BLaER1 (cell line): Measurements from ENCODE around the gene FTO.
"Not testable (repeated sequence)": the region's sequence is repeated elsewhere in the genome, so short reads cannot be mapped to it uniquely, and the experiment has no call there.

Source experiments
- H3K27ac ChIP-seq: shearing (Covaris generic); formaldehyde crosslinking; 2 replicates; pipeline ENCODE4 v1.8.1; 2022
- H3K27me3 ChIP-seq: shearing (Covaris generic); formaldehyde crosslinking; 2 replicates; pipeline ENCODE4 v1.8.1; 2022
- H3K36me3 ChIP-seq: shearing (Covaris generic); formaldehyde crosslinking; 2 replicates; pipeline ENCODE4 v1.8.1; 2022
- H3K4me1 ChIP-seq: shearing (Covaris generic); formaldehyde crosslinking; 2 replicates; pipeline ENCODE4 v1.8.1; 2022
- H3K4me2 ChIP-seq: shearing (Covaris generic); formaldehyde crosslinking; 2 replicates; pipeline ENCODE4 v1.8.1; 2022
- H3K4me3 ChIP-seq: shearing (Covaris generic); formaldehyde crosslinking; 2 replicates; pipeline ENCODE4 v1.8.1; 2022
- H3K9ac ChIP-seq: shearing (Covaris generic); formaldehyde crosslinking; 2 replicates; pipeline ENCODE4 v1.8.1; 2022
- H3K9me3 ChIP-seq: shearing (Covaris generic); formaldehyde crosslinking; 2 replicates; pipeline ENCODE4 v1.8.1; 2022
- H4K20me1 ChIP-seq: shearing (Covaris generic); formaldehyde crosslinking; 2 replicates; pipeline ENCODE4 v1.8.1; 2022
- Cebpa-rat ChIP-seq: shearing (Covaris generic); IDR thresholded peaks from 2 replicates; pipeline ENCODE4 v1.8.1; 2022

FTO gene

DNA sequence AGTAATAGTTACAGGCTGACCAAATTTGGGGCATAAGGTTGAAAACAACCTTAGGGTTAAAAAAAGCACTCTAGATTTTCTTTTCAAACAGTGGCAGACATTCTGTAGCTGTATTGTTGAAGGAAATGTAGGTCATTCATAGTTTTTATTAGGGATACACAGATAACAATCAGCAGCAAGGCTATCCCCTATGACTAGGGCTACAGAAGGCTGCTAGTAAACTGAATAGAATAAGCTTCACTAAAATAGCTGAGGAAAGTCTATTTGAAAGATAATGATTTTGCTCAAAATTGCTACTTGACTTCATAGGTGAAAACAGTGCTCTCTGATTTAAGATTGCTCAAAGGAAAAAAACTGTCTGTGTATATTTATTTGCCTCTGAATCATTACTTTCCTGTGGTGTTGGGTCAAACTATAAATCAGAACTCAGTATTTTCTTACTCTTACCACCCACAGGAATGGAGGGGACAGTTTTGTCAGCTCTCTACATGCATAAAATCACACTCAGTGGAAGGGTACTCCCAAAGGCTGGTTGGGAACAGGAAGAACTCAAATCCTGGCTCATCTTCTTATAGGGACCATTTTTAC lies 25.1 kb upstream of the FTO start:
- Histone ChIP-seq H3K27ac (no peak overlapping the region), H3K4me3 (no peak overlapping the region), H3K27me3 (no peaks in the 10 kb centered on the region), H3K36me3 (peaks cover 4% of the 10 kb centered on the region), H3K4me2 (no peak overlapping the region), H3K9me3 (no peaks in the 10 kb centered on the region), H3K9ac (no peak overlapping the region), H4K20me1 (no peaks in the 10 kb centered on the region), H3K4me1 (peaks cover 4% of the 10 kb centered on the region; the same call in 1 of the 2 replicates)
- no peak for TF ChIP-seq Cebpa-rat

DNA sequence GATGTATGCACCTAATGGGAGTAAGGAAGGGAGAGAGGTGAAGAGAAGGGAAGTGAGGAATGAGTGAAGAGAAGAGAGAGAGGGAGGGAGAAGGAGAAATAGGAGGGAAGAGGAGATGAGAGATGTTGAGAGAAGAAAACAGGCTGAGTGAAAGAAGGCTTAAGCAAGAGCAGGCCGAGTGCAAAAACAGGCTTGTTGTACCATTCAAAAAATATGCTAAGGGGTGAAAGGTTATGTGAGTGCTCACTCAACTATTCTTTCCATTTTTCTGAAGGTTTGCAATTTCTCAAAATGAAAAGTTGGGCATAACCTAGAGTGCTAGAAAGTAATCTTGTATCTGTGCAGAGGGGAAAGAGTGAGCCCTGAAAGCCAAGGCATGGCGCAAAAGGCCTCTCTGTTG lies 23.2 kb upstream of the FTO start:
- Histone ChIP-seq H3K9me3 (peaks cover 5% of the 10 kb centered on the region), H4K20me1 (no peaks in the 10 kb centered on the region), H3K4me3 (no peak overlapping the region), H3K27me3 (no peaks in the 10 kb centered on the region), H3K27ac (no peak overlapping the region), H3K4me1 (peaks cover 4% of the 10 kb centered on the region; the same call in 1 of the 2 replicates), H3K4me2 (no peak overlapping the region), H3K36me3 (peaks cover 16% of the 10 kb centered on the region), H3K9ac (no peak overlapping the region)
- TF ChIP-seq Cebpa-rat = no peak

DNA sequence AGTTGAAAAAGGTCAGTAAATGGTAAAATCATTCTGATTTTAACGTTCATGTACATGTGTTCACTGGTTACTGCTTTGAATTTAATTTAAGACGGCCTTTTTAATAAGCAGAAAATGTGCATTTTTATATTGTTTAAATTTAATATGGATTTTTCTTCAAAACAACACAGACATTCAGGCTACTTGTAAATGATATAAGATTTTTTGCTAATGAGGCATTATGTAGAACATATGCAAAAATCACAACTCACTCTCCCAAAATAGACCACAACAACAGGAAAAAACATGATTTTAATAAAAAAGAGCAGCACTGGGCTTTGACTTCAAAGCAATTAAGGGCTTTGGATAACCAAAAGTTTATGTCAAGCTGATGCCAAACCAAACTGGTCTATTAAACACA lies 22.6 kb upstream of the FTO start:
- peaks cover 5% of the 10 kb centered on the region for H3K9me3 ChIP-seq
- H3K36me3 ChIP-seq = peaks cover 16% of the 10 kb centered on the region
- no peak overlapping the region for H3K4me2 ChIP-seq
- H3K4me1 ChIP-seq = peaks cover 4% of the 10 kb centered on the region; the same call in 1 of the 2 replicates
- no peak overlapping the region for H3K9ac ChIP-seq
- H3K4me3 ChIP-seq = no peak overlapping the region
- no peak overlapping the region for H3K27ac ChIP-seq
- TF ChIP-seq Cebpa-rat = no peak
- no peaks in the 10 kb centered on the region for H3K27me3 ChIP-seq
- no peaks in the 10 kb centered on the region for H4K20me1 ChIP-seq

DNA sequence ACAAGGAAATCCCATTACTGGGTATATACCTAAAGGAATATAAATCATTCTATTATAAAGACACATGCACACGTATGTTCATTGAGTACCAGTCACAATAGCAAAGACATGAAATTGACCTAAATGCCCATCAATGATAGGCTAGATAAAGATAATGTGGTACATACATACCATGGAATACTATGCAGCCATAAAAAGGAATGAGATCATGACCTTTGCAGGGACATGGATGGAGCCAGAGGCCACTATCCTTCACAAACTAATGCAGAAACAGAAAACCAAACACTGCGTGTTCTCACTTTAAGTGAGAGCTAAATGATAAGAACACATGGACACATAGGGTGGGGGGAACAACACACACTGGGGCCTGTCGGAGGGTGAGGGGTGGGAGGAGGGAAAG lies 18.6 kb upstream of the FTO start:
- not testable (repeated sequence) for H3K9me3 ChIP-seq, H3K27ac ChIP-seq, H3K4me2 ChIP-seq, H3K9ac ChIP-seq, H3K27me3 ChIP-seq, H4K20me1 ChIP-seq, H3K4me3 ChIP-seq, H3K4me1 ChIP-seq
- H3K36me3 ChIP-seq = peaks cover 24% of the 10 kb centered on the region

DNA sequence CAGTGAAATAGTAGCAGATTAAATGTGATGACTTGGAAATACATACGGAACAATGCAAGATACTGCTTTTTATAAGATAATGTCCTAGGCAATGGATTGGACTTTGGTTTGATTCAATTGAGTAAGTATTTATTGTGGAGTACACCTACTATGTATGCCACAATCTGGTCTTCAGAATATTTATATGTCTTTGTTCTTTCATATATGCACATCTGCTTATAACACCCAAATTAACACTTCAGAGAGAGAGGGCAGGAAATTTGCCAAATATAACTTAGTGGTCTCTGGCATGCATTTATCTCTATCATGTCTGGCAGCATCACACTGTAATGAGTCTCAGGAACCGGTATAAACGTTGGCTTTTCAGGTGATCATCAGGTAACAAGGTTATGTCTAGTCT lies 17.2 kb upstream of the FTO start:
- no peak overlapping the region for H3K4me3 ChIP-seq
- H3K36me3 ChIP-seq = peaks cover 33% of the 10 kb centered on the region
- H3K4me2 ChIP-seq = no peak overlapping the region
- no peaks in the 10 kb centered on the region for H3K4me1 ChIP-seq
- no peak overlapping the region for H3K27ac ChIP-seq
- no peak for TF ChIP-seq Cebpa-rat
- no peaks in the 10 kb centered on the region for H4K20me1 ChIP-seq
- H3K27me3 ChIP-seq = no peaks in the 10 kb centered on the region
- no peak overlapping the region for H3K9ac ChIP-seq
- H3K9me3 ChIP-seq = peaks cover 5% of the 10 kb centered on the region

GRCh38 chr16:53689636-53690035 lies 14.3 kb upstream of the FTO start:
- H3K27me3 ChIP-seq = no peaks in the 10 kb centered on the region
- no peak overlapping the region for H3K9ac ChIP-seq
- H3K4me1 ChIP-seq = no peaks in the 10 kb centered on the region
- no peak overlapping the region for H3K4me3 ChIP-seq
- no peak overlapping the region for H3K4me2 ChIP-seq
- no peak overlapping the region for H3K27ac ChIP-seq
- no peak for TF ChIP-seq Cebpa-rat
- H4K20me1 ChIP-seq = no peaks in the 10 kb centered on the region
- H3K9me3 ChIP-seq = peaks cover 5% of the 10 kb centered on the region
- H3K36me3 ChIP-seq = peaks cover 39% of the 10 kb centered on the region

GRCh38 chr16:53690771-53691170 lies 13.2 kb upstream of the FTO start:
- no peak overlapping the region for H3K4me3 ChIP-seq
- no peak overlapping the region for H3K4me2 ChIP-seq
- H3K9me3 ChIP-seq = no peaks in the 10 kb centered on the region
- no peaks in the 10 kb centered on the region for H4K20me1 ChIP-seq
- H3K4me1 ChIP-seq = no peaks in the 10 kb centered on the region
- peaks cover 35% of the 10 kb centered on the region for H3K36me3 ChIP-seq
- no peak overlapping the region for H3K9ac ChIP-seq
- TF ChIP-seq Cebpa-rat = no peak
- no peaks in the 10 kb centered on the region for H3K27me3 ChIP-seq
- H3K27ac ChIP-seq = no peak overlapping the region

GRCh38 chr16:53692146-53692545 lies 11.8 kb upstream of the FTO start:
- H3K27me3 ChIP-seq = no peaks in the 10 kb centered on the region
- H3K9me3 ChIP-seq = peaks cover 6% of the 10 kb centered on the region; the same call in 1 of the 2 replicates
- H3K9ac ChIP-seq = no peak overlapping the region
- no peaks in the 10 kb centered on the region for H3K4me1 ChIP-seq
- no peak overlapping the region for H3K4me2 ChIP-seq
- H3K27ac ChIP-seq = no peak overlapping the region
- H4K20me1 ChIP-seq = no peaks in the 10 kb centered on the region
- H3K4me3 ChIP-seq = no peak overlapping the region
- H3K36me3 ChIP-seq = peaks cover 32% of the 10 kb centered on the region
- no peak for TF ChIP-seq Cebpa-rat

- TF ChIP-seq Cebpa-rat = no peak
- Histone ChIP-seq H3K9ac (no peak overlapping the region), H3K27me3 (no peaks in the 10 kb centered on the region), H3K4me1 (no peaks in the 10 kb centered on the region), H3K9me3 (peaks cover 16% of the 10 kb centered on the region), H4K20me1 (no peaks in the 10 kb centered on the region), H3K36me3 (peaks cover 30% of the 10 kb centered on the region), H3K27ac (no peak overlapping the region), H3K4me2 (no peak overlapping the region), H3K4me3 (no peak overlapping the region)
Observed at GRCh38 chr16:53693320-53693719, 10.6 kb upstream of the FTO start.

DNA sequence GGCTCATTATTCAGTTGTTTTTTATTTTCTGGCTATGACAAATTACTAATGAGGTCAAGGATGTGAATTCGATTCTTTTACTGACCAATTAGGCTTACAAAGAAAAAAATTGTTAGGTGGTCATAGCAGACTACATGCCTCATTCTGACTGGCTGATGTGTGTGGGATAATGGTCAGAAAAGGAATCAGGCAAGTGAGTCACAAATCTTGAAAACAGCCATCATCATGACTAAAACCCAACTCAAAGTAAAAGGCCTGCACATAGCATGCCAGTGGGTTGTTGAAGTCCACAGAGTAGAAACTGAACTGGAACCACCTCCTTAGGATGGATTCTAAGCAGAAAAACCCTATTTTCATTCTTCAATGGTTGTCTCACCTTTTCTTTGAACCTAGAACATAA lies 8.9 kb upstream of the FTO start:
- Histone ChIP-seq H3K27me3 (no peaks in the 10 kb centered on the region), H3K9ac (no peak overlapping the region), H3K4me2 (no peak overlapping the region), H3K27ac (no peak overlapping the region), H3K4me1 (no peaks in the 10 kb centered on the region), H4K20me1 (no peaks in the 10 kb centered on the region), H3K36me3 (peaks cover 37% of the 10 kb centered on the region), H3K9me3 (peaks cover 23% of the 10 kb centered on the region), H3K4me3 (no peak overlapping the region)
- TF ChIP-seq Cebpa-rat = no peak

DNA sequence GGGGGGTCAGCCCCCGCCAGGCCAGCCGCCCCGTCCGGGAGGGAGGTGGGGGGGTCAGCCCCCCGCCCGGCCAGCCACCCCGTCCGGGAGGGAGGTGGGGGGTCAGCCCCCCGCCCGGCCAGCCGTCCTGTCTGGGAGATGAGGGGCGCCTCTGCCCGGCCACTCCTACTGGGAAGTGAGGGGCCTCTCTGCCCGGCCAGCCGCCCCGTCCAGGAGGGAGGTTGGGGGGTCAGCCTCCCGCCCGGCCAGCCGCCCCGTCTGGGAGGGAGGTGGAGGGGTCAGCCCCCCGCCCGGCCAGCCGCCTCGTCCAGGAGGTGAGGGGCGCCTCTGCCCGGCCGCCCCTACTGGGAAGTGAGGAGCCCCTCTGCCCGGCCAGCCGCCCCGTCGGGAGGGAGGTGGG lies 5.7 kb upstream of the FTO start:
- H3K27ac ChIP-seq, H3K4me2 ChIP-seq, H3K9ac ChIP-seq, H3K4me1 ChIP-seq, H4K20me1 ChIP-seq, H3K27me3 ChIP-seq, H3K4me3 ChIP-seq: not testable (repeated sequence)
- Histone ChIP-seq H3K9me3 (peaks cover 23% of the 10 kb centered on the region), H3K36me3 (peaks cover 21% of the 10 kb centered on the region)
